Measurements from ENCODE around the gene LYPLAL1.

The LYPLAL1 gene
- 5.8 reads per million, percentile 22 among the genes with 10 or more reads in this experiment for total RNA-seq

DNA sequence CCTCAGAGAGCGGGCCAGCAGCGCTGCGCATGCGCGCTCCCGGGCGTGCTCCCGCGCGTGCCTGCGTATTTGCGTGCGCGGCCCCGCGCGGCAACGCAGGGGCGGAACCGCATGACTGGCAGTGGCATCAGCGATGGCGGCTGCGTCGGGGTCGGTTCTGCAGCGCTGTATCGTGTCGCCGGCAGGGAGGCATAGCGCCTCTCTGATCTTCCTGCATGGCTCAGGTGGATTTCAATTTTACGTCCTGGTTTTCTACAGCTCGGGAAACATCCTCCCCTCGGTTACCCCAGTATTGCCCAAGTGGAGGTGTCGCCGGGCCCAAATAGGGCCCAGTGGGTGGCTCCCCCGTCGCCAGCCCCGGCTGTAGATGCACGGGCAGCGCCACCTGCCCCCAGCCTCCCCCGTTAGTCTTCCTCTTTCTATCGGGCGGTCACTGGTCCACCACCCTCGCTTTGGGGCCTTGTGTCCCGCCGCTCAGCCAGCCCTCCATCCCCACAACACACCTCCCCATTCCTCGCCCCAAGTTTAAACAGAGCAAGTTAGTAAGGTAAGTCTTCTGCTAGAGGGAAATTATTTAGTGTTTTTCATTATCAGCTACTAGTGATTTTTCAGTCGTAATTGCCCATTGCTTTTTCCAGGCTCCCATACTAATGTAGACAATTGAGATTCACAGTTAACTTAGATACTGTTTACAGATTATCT, at the start of gene LYPLAL1:
TSS of gene LYPLAL1 (plus strand) at position 121 of the 702 bp plus-strand sequence. CDS start at position 134, 13 bp downstream.
- DNase-seq: peak; percentile 81

DNA sequence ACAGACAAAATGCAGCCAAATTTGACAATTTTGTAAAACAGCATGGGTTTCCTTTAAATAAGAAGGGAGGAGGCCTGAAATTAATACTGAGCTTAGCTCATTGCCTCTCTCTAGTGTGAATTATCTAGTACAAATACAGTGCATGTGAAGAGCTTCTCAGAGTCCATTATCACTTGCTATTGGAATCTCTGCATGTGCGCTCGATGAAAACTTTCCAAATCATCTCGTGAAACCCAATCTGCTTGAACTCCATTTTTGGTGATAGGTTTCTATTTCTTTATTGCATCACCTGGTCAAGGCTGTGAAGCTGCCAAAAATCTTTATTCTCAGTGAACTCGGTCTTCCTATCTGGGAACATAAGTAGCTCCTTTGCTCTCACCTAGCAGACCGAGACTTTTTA, 49.5 kb upstream of the LYPLAL1 start:
- DNase-seq: no peak

DNA sequence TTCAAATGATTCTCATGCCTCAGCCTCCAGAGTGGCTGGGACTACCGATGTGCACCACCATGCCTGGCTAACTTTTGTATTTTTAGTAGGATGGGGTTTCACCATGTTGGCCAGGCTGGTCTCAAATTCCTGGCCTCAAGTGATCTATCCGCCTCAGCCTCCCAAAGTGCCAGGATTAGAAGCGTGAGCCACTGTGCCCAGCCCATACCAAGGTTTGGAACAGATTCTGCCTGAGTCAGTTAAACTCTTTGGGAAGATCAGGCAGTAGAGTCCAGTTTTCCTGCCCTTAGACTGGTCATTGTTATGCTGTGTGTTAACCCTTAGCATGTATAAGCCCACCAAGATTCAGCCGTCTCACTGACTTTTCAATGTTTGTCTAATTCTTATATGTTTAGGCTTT, 48.3 kb upstream of the LYPLAL1 start:
- DNase-seq: no peak

DNA sequence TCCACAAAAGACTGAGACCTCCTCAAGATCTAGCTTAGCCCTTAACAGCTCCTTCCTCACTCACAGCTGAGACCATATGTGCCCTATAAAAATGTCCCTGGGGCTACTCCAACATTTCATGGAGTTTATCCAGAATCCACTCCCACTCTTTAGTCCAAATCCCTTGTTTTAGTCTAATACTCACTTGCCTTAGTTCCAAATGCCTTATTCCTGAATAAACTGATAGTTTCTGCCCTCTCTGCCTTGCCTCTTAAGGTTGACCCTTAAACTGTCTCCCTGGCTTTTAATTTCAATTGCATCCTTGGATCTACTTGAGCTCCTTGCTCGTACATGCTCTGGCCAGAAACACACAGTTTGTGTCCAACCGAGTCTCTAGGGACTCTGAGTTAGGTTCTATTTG, 47.3 kb upstream of the LYPLAL1 start:
- DNase-seq: no peak

DNA sequence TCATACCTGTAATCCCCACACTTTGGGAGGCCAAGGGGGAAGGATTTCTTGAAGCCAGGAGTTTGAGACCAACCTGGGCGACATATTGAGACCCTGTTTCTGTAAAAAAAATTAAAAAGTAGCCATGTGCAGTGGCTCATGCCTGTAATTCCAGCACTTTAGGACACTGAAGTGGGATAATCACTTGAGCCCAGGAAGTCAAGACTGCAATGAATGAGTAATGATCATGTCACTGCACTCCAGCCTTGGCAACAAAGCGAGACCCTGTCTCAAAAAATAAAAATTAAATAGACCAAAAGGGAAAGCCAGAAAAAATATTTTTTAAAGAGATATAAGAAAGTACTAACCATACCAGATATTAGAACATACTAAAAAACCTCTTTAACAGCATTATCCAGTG, 44.7 kb upstream of the LYPLAL1 start:
- no peak for DNase-seq

DNA sequence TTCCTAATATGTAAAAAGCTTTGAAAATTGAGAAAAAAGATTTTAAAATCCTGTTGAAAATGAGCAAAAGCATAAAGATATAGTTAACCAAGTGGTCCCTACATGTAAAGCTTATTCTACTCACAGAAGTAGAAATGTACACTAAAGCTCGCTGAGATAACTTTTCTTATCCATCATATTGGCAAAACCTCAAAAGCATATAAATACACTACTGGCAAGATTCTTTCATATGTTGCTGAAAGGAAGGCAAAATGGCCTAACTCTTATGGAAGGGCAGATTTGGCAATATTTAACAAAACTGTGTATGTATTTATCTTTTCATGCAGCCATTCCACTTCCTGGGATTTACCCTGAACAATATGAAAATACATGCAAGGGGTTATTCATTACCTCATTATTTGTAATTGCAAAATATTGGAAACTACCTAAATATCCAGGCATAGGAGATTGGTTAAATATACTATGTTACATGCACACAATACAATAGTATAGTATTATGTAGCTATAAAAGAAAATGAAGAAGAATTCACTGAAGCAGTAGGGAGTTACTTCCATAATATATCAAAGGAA, 43.2 kb upstream of the LYPLAL1 start:
- no peak for DNase-seq

DNA sequence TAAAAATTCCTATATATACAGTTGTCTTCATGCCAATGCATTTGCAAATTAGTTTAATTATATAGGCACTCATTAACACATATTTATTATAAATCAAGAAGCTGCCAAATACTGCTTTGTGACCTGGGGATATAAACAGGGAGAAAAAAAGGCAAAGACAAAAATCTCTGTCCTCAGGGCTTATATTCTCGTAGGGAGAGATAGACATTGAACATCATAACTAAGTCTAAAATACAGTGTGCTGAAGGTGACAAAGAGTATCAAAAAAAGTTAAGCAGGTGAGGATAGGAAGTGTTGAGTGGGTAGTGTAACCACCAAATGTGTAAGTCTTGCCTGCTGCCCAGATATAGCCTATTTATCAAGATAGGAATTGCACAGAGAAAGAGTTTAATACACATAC, 40.7 kb upstream of the LYPLAL1 start:
- DNase-seq: no peak

DNA sequence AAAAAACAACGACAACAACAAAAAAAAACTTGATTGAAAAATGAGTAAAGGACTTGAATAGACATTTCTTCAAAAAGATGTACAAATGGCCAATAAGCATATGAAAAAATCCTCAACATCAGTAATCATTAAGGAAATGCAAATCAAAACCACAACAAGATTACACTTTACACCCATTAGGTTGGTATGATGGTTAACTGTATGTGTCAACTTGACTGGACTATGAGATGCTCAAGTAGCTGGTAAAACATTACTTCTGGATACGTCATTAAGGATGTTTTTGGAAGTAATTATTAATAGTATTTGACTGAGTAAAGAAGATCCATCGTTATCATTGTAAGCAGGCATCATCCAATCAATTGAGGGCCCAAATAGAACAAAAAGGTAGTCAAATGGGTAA, 34.9 kb upstream of the LYPLAL1 start:
- DNase-seq: no peak

DNA sequence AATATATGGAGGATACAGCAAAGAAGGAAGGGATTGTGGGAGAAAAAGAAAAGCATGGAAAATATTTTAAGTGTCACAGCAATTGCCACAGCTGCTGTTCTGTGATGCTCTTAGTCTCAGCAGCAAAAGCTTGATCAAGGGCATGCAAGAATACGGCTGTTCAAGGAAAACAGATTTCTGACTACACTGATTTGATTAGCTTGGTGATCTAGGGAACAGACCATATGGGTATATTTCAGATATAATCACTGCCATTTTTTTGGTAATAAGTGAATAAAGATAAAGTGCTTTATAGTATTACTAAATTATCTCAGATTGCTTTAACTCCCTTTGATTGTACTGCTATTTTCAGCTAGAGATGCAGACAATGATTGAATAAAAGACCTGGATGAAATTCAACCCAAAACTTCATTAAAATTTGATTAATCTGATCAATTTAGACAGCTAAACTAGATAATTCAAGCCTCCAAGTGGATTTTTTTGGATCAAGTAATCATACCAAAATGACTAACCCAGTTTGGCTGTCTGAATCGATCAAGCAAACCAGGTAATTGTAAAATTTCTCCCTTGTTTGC, 33.3 kb upstream of the LYPLAL1 start:
- no peak for DNase-seq

DNA sequence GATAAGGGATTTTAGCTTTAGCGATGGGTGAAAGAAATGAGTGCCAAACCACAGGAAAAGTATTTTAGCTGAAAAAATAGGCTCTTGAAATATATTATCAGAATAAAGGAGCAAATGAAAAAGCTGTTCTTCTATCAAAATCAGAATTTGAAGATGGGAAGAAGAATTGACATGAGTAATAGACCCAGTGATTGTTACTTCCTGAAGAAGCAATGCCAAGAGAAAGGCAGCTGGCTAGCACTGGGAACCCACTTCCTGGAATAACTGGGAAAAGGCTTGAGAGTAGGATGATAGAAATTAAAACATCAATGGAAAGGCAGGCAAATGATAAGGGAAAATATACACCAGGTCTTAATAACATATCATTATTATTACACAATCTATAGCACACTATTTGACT, 29.9 kb upstream of the LYPLAL1 start:
- DNase-seq: no peak

DNA sequence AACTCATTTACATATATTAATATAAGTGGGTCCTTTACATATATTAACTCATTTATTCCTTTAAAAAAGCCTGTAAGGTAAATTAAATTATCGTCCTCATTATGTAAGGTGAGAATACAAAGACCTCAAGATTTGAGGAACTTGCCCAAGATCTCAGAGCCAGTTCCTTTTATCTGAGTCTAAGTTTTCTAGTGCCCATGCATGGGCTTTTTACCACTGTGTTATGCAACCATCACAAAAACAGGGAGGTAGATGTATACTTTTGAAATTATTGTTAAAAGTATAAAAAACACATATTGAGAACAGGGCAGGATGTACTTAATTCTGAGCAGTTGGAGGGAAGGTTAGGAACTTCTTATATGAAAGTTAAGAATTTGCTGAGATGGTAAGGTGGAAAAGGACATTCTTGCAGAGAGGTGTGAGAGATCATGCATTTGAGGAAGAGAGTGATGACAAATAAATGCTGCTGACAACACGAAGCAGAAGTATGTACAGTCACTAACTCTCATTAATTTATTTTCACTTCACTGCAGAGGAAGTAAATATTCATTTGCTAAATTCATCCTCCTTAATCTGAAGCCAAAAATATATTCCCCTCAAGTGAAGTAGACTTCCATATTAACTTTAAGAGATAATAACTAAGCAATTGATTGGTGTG, 28.9 kb upstream of the LYPLAL1 start:
- no peak for DNase-seq

DNA sequence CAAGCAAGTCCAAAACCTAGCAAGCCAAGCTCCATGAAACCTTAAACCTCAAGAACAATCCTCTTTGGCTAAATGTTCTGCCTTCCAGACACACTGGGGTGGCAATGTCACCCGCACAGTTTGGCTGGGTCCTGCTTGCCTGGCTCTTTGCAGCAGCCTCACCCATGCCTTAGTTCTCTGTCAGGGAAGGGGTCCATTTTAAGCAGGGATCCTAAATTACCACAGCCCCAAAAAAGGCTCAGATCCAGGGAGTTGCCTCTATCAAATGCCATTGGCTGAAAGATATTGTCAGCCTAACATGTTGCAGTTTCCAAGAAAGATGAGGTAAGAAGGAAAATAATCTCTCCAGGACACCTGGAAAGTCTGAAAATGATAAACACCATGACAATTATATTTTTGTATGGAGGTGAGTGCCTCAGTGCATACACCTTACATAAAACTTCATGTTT, 26.1 kb upstream of the LYPLAL1 start:
- no peak for DNase-seq

DNA sequence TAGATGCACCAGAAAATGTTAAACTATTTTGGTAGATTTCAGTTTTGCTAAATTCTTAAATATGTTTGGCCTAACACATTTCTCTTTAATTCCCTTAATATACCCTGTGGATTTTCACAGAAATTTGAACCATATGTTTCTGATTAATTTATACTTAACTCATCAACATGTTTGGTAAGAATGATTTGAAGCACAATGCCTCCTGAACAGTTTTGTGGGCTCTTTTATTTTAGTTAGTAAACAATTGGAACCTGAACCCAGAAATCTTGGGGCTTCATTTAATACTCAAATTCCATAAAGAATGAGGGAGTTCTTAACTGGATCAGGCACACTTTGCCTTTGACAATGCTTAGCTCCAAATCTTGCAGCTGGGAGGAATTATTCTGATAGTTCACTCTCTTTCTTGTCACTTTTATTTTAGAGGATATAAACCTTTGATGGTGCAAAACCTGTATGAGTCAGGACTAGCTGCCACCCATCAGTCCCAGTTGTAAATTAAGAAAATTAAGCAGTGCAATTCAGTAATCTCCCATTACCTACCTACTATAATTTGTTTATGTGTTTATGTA, 24.6 kb upstream of the LYPLAL1 start:
- no peak for DNase-seq

DNA sequence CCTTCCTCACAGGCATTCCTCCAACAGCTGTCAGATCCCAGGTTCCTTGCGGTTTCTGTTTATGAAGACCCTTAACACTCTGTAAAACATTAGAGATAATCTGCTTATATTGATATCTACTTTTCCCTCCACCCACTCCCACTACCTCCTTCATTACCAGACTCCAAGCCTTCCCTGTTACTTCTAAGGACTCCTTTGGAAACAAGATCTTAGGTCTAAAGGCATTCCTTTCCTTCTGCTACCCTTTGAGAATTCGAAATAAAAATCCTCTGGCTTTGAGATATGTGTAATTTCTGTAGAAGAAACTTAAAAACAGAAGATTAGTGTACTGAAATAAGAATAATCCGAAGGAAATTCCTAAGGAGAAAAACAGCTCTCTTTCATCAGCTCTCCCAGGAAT, 23.7 kb upstream of the LYPLAL1 start:
- no peak for DNase-seq

DNA sequence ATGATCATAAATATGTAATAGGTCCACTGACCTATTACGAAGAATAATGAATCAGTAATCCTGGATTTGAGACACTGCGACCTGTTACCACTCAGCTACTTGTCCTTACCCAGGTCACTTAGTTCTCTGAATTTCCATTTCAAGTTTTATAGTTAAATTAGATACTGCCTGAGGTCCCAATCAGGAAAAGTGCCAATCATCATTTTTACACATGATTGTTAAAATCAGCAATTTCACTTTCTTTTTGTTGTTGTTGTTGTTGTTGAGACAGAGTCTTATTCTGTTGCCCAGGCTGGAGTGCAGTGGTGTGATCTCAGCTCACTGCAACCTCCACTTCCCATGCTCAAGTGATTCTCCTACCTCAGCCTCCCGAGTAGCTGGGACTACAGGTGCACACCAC, 22.8 kb upstream of the LYPLAL1 start:
- no peak for DNase-seq

DNA sequence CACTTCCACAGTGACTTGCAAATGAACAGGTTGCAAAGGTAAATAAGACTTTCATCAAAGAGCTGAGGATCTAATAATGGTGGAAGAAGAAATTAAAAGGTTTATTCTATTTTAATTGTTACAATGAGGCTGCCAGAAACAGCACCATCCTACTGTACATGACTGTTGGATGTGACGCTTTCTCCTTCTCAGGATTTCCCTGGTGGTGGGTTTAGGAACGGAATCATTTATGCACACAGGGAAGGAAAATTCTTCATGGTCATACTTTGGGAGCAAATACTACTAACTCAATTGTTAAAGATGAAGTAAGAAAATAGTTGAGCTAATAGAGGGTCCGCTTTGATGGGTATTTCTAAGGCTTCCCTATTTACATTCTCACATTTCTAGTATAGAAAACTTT, 22.2 kb upstream of the LYPLAL1 start:
- DNase-seq: no peak

DNA sequence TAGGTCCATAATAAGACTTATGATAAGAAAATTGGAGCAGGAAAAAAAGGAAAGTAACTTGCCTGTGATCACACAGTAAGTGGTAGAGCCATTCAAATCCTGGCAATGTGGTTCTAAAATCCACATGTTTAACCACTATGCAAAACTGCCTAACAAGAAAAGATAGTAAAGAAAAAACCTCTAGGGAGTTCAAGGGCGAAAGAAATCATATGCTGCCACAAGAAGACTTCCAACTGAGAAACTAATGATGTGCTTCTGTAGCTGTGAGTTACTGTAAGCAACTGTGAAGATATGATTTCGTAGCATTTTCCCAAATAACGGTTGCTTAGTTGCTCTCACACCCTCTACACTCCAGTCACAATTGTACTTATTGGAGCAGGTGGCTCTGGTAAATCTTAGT, 20.9 kb upstream of the LYPLAL1 start:
- no peak for DNase-seq

DNA sequence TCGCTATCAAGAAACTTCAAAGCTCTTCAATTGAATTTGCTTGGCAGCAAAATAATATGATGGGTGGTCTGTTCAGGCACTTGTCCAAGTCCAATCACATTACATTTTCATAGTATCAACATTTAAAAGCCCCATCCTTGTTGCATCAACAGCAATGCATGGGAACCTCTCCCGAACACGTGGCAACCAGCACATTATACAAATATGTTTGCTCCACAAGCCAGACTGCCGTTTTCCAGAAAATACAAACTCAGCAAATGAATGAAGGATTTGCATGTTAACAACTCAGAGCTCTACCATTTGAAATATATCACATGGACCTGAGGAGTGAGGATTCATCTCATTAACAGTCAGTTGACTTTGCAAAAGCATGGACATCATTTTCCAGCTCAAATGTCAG, 20.0 kb upstream of the LYPLAL1 start:
- DNase-seq: no peak

DNA sequence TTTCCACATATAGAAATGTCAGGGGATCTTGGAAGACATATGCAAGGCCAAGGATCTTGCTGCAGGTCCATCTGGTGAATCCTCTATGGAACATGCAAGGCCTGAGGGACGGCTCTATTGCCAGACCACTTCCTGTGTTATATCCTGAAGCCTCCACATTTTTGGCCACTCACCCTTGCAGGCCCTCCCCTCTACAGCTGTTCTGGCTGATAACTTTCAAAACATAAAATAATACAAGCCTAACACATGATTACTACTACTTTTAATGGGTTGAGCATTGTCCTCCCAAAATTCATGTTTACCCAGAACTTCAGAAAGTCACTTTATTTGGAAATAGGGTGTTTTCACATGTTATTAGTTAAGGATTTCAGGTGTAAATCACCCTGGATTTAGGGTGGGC, 18.5 kb upstream of the LYPLAL1 start:
- DNase-seq: no peak

DNA sequence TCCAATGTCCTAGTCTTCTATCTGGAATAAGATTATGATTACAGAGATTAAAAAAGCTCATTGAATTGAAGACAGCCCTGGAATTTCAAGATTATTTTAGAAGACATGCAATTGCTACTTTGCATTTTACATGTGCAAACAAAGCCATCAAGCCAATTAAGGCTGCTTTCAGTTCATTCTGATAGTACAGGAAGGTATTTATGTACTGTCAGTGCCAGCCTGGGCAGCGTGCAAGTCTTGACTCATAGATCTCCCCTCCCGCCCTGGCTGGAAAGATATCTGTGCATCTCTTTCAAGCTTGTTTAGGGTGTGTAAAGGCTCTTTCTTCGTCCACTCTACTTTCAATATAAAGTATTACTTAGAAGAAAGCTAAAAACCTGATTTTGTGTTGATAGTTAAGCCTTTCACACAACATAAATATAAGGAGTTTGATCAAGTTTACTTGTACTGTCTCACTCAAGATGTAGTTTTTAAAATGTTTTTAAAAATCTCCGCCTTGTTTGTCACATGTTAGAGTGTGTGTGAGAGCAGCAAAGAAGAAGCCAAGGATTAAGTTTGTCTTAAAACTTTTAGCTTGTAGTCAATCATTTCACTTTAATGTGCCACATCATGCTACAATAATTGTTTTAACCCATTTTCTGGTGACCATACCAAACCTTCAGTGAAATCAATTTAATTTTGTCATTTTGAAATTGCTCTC, 13.6 kb upstream of the LYPLAL1 start:
- no peak for DNase-seq

DNA sequence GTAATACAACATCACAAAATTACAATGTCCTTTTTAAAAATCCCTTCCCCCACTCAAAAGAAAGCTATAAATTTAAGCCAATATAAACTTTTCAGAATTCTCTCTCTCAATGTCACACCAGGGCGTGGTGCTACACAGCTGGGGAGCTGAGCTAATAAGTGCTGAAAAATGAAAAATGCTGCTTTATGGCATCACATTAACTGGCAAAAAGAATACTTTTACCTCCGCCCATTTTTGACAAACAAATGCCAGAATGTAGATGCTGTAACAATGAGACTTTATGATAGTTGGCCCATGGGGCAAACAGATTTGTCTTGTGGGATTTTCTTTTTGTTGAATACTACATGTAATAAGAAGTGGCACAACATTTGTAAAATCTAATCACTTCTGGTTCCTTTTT, 12.7 kb upstream of the LYPLAL1 start:
- no peak for DNase-seq

DNA sequence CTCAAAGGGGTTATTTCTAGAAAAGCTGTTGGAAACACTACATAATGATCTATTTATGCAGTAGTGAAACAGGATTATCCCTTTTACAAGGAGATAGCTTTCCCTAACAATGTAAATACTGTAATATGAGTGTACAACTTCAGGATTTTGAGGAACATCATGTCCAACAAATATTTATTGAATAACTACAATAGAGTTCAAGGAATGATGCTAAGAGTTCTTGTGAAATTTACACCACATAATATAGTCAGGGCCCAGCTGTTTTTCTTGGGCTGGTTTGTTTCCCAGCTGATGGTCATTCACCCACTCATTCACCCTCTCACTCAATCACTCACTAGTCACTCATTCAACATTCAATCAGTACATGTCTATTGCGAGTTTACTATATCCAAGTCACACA, 12.3 kb upstream of the LYPLAL1 start:
- no peak for DNase-seq

DNA sequence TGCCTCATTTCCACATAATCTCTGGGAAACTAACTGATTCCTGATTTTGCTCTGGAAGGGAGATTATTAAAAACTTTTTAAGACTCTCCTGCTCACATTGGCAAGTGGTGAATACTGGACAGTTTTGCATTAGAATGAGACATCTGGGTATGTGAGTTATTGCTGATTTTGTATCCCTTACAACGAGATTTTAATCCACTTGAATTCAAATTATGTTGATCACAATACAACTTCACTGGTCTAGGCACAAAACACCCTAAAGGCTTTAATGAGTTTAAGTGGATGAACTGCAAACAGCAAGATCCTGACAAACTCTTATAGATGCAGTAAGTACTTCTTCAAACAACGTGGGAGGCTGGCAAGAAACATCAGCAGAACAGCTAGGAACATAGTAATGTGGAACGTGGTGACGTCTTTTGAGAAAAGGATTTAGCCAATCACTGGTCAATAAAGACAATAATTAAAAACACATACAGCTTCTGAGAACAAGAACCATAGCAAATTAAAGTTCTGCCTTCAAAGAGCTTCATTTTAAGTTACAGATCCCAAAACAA, 10.2 kb upstream of the LYPLAL1 start:
- no peak for DNase-seq
